Stimulated activated CD4-positive, alpha-beta T cell treated with anti-CD3 and anti-CD28 coated beads, Interleukin-1b, Interleukin-23, amount 100 ng/mL, for 1 hour (primary cell): ENCODE results near the gene RMDN3.

Experiments used
- DNase-seq, 2 donors: peaks; one replicate each; pipeline ENCODE4 v3.0.0-alpha.2; 2020; ENCODE audit warnings: low read depth in 2 of 2

Gene RMDN3

GRCh38 chr15:40749151-40749630 lies 5.9 kb downstream of the RMDN3 start:
- DNase-seq: no peak

GRCh38 chr15:40747685-40748631 lies 7.1 kb downstream of the RMDN3 start:
- no peak for DNase-seq

DNA sequence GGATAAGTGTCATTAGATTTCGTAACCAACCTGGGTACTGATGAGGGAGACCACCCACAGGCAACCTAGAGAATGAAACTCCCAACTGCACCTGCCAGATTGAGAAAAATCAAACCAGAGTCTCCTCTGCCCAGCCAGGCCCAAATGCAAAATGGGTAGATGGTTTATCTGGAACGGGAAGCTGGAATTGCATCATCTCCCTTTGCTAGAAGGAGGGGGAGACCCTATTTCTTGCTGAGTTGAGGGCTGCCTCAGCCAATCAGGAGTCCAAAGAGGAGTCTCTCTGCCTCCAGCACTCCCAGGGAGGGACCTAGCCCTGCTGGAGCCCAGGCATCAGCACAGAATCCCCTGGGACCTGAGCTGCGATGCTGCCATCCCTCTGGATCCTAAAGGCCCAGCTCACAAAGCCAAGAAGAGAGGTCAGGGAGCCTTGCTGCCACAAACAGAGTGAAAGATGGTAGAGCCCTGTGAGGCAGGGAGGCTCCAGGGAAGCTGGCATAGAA lies 8.1 kb downstream of the RMDN3 start:
- DNase-seq: no peak

GRCh38 chr15:40744815-40745152 lies 10.3 kb downstream of the RMDN3 start:
- no peak for DNase-seq

- DNase-seq: peak in 1 of 2 donors; percentile 29
Observed at GRCh38 chr15:40743921-40744814, 10.9 kb downstream of the RMDN3 start.

DNA sequence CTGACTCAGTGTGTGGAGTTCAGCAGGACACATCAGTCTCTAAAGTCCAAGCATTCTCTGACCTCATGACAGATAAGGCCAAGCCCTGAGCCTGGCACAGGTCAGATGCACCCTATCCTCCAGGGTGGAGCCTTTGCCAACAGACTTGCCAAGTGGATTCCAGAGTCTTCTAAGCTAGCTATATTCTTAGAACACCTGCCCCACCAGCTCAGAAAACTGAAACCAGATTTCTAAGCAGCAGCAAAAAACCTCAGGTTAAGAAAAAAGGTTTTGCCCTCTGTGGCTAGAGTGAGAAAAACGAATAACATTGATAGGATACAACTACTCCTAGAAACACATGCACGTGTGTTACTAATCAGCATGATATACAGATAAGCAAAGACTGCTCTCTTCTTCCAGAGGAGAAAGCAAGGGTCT lies 11.6 kb downstream of the RMDN3 start:
- no peak for DNase-seq

- no peak for DNase-seq
Observed at GRCh38 chr15:40739854-40740253, 15.2 kb downstream of the RMDN3 start.

DNA sequence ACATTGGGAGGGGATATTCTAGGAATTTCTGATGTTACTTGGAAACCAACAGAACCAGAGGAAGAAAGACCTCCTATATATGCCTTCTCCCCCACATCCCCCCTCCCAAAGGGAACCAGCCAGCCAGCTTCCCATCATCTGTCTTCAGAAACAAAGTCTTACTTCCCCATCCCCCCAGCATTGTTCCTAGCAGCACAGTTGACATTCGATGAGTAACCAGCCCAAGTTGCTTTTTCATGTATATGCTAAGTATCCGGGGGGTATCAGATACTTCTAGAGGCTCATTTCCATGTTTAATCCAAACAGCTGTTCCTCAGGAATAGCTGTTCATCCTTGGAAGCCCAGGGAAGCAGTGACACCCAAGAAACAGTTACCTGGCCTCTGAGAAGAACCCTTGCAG lies 16.0 kb downstream of the RMDN3 start:
- DNase-seq: no peak

DNA sequence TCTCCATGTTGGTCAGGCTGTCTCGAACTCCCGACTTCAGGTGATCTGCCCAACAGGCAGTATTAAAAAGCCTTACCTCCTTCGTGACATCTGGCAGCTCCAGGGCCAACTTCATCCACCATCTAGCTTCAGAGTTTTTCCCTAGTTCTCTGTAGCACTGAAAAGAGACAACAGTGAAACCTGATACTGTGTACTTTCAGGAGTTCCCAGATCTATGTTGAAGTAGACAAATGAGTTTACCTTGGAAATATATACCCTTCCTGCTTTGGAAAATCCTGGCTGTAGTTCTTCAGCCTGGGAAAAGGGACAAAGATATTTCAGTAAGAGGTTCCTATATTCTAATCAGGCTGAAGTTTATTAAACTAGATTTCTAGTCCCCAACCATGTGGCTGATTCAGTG lies 18.0 kb downstream of the RMDN3 start:
- no peak for DNase-seq

DNA sequence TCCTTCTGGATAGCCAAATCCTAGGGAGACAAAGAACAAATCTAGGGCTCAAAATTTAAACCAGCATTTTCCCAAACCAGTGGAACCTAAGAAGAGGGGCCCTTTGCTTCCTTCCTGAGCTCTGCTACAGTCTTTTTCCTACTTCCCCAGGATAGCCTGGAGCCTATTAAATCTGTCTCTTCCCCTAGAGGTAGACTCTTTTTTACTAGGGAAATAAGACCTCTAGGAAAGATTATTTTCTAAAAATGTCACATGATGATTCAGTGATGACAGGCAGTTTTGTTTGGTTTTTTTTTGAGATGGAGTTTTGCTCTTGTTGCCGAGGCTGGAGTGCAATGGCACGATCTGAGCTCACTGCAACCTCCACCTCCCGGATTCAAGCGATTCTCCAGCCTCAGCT lies 18.5 kb downstream of the RMDN3 start:
- no peak for DNase-seq

- no peak for DNase-seq
Observed at GRCh38 chr15:40731034-40731433, 24.0 kb downstream of the RMDN3 start.

GRCh38 chr15:40723919-40724318 lies 31.1 kb downstream of the RMDN3 start:
- DNase-seq: no peak

DNA sequence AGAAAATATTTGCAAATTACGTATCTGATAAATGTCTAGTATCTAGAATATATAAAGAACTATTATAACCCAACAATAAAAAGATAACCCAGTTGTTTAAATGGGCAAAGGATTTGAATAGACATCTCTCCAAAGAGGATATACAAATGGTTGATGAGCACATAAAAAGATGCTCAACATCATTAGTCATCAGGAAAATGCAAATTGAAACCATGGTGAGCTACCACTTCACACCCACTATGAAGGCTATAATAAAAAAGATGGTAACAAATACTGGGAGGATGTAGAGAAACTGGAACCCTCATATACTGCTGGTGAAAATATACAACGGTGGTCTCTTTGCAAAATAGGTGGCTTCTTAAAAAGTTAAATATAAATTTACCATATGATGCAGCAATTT lies 32.1 kb downstream of the RMDN3 start:
- DNase-seq: no peak

GRCh38 chr15:40722354-40722753 lies 32.7 kb downstream of the RMDN3 start:
- no peak for DNase-seq

- no peak for DNase-seq
Observed at GRCh38 chr15:40721701-40722100, 33.4 kb downstream of the RMDN3 start.

- no peak for DNase-seq
Observed at GRCh38 chr15:40716165-40716564, 38.9 kb downstream of the RMDN3 start.

DNA sequence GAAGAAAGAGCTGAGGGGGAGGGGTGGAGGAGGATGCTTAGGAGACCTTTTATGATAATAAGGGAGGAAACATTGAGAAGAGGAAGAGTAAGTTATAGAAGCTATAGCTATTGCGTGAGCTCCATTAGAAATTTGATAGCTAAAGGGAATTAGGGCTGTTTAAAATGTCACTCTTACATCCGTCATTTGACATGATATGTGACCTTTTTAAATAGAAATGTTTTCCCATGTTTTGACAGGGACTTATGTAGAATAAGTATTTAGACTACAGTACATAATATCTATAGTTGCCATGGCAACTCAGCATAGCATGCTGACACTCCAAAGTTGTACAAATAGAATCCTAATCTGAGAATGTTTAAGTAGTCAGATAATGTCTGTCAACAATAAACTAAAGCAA lies 40.9 kb downstream of the RMDN3 start:
- no peak for DNase-seq

GRCh38 chr15:40706121-40706520 lies 48.9 kb downstream of the RMDN3 start:
- no peak for DNase-seq

DNA sequence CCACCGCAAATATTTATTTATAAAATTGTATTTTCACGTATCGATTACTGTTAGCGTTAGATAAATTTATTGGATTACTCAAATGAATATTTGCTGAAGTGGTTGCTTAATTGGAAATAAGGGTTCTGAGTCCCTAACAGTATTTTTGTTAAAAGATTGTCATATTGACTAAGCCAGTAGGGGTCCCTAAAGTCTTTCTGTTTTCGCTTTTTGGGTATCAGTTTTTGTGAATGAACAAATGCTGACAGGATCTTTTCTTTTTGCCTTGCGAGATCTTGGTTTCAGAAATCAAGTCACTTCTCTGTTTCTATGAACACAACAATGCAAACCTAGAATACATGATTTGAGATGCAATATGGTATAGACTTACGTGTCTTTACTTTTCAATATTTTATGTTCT lies 53.0 kb downstream of the RMDN3 start:
- DNase-seq: no peak

DNA sequence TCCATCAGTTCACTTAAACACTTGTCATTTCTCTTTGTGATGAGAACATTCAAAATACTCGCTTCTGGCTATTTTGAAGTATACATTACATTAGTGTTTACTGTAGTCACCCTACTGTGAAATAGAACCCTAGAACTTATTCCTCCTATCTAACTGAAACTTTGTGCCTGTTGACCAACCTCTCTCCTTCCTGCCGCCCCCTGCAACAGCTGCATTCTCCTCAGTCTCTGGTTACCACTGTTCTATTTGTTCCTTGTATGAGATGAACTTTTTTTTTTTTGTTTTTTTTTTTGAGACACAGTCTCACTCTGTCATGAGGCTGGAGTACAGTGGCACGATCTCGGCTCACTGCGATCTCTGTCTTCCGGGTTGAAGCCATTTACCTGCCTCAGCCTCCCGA lies 57.1 kb downstream of the RMDN3 start:
- no peak for DNase-seq

DNA sequence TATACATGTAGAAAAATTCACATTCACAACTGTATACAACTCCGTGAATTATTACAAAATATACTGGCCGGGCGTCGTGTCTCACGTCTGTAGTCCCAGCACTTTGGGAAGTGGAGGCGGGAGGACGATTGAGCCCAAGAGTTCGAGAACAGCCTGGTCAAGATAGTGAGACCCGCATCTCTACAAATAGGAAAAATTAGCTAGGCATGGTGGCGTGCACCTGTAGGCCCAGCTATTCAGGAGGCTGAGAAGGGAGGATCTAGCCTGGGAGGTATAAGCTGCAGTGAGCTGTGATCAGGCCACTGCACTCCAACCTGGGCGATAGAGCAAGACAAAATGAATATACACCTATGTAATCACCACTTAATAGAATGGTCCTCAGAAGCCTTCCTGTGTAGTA lies 58.8 kb downstream of the RMDN3 start:
- DNase-seq: no peak

DNA sequence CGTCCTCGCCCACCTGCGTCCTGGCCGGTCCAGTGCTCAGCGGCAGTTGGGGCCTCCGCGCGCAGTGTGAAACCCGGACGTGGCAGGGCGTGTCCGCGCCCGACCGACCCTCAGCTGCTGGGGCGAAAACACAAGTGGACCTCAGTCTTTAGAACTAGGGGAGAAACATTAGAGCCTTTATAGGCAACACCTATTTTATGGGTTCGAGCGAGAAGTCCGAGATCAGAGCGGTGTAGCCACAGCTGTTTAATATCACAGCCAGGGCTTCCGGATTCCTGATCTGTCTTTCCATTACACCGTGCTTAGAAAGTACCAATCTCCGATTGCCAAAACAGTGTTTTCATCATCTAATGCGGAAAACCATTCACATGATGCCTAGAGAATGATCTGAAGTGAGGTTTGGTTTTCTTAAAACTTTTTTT lies 59.6 kb downstream of the RMDN3 start:
- DNase-seq: no peak
